Tibial artery (tissue), 4 donors: ENCODE data around the gene CATSPER1.

Experiments used
- DNase-seq, 2 donors: peaks; one replicate each; pipeline ENCODE4 v3.0.0-alpha.2; 2019
- H3K27ac ChIP-seq, 2 donors: fragments of 200-600 bp; sonication (generic) in 1 of 2; 1 replicate in 1 of 2; 2 replicates in 1 of 2; pipeline ENCODE4 v1.5.1; 2018 to 2019; ENCODE audit warnings: mild to moderate bottlenecking in 1 of 2
- H3K27me3 ChIP-seq, 2 donors: fragments of 200-600 bp; sonication (generic) in 1 of 2; one replicate each; pipeline versions ENCODE4 v1.5.1 to v1.6.0; 2016 to 2019
- H3K36me3 ChIP-seq, 3 donors: fragments of 200-600 bp; sonication (generic) in 2 of 3; one replicate each; pipeline ENCODE4 v1.5.1; 2016 to 2019; ENCODE audit warnings: mild to moderate bottlenecking in 2 of 3
- H3K4me1 ChIP-seq, 4 donors: fragments of 200-600 bp; sonication (generic) in 2 of 4; 1 replicate in 3 of 4; 2 replicates in 1 of 4; pipeline ENCODE4 v1.5.1; 2016 to 2019
- H3K4me3 ChIP-seq, 2 donors: fragments of 200-600 bp; sonication (generic) in 1 of 2; 1 replicate in 1 of 2; 2 replicates in 1 of 2; pipeline ENCODE4 v1.5.1; 2018 to 2019; ENCODE audit warnings: mild to moderate bottlenecking in 2 of 2
- H3K9me3 ChIP-seq, 3 donors: fragments of 200-600 bp; sonication (generic) in 1 of 3; one replicate each; pipeline ENCODE4 v1.5.1; 2016 to 2019
- intact Hi-C: fragments of 100-400 bp; cut with DNase I; formaldehyde crosslinking; loops from one replicate; pipeline ENCODE4 v1.15.0; 2023; ENCODE audit warnings: low total_unique reads
- TF ChIP-seq, protein P1 (sequence below), 2 experiments: fragments of 200-600 bp in 1 of 2; fragments of 450-650 bp in 1 of 2; IDR thresholded peaks; one replicate each; pipeline ENCODE4 v1.5.1; 2017 to 2019; ENCODE audit warnings: antibody characterized with exemption in 2 of 2, mild to moderate bottlenecking in 1 of 2, moderate library complexity in 1 of 2

Gene CATSPER1

GRCh38 chr11:65977621-65978390, 48.5 kb downstream of the CATSPER1 start:
- TF ChIP-seq, protein P1, sequence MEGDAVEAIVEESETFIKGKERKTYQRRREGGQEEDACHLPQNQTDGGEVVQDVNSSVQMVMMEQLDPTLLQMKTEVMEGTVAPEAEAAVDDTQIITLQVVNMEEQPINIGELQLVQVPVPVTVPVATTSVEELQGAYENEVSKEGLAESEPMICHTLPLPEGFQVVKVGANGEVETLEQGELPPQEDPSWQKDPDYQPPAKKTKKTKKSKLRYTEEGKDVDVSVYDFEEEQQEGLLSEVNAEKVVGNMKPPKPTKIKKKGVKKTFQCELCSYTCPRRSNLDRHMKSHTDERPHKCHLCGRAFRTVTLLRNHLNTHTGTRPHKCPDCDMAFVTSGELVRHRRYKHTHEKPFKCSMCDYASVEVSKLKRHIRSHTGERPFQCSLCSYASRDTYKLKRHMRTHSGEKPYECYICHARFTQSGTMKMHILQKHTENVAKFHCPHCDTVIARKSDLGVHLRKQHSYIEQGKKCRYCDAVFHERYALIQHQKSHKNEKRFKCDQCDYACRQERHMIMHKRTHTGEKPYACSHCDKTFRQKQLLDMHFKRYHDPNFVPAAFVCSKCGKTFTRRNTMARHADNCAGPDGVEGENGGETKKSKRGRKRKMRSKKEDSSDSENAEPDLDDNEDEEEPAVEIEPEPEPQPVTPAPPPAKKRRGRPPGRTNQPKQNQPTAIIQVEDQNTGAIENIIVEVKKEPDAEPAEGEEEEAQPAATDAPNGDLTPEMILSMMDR (IDR thresholded peaks at IDR 0.05): no peak
- H3K4me1 ChIP-seq: no peaks in the 10 kb centered on the region
- H3K36me3 ChIP-seq: peaks cover 29 to 71% (median 46%) of the 10 kb centered on the region in 3 donors
- intact Hi-C loops: no loop called here
- H3K9me3 ChIP-seq: no peaks in the 10 kb centered on the region
- no peak for DNase-seq
- no peaks in the 10 kb centered on the region for H3K27me3 ChIP-seq
- no peak overlapping the region for H3K27ac ChIP-seq
- H3K4me3 ChIP-seq: no peak overlapping the region

GRCh38 chr11:65976216-65977176, 49.8 kb downstream of the CATSPER1 start:
- no peaks in the 10 kb centered on the region for H3K9me3 ChIP-seq
- no peak overlapping the region for H3K4me3 ChIP-seq
- no peak overlapping the region for H3K27ac ChIP-seq
- peaks cover 29 to 84% (median 46%) of the 10 kb centered on the region in 3 donors for H3K36me3 ChIP-seq
- TF ChIP-seq, protein P1 (IDR thresholded peaks at IDR 0.05): no peak
- H3K4me1 ChIP-seq: no peaks in the 10 kb centered on the region
- H3K27me3 ChIP-seq: no peaks in the 10 kb centered on the region
- no peak for DNase-seq
- intact Hi-C loops: no loop called here

- H3K27ac ChIP-seq: no peak overlapping the region
- no peak for DNase-seq
- intact Hi-C loops: no loop called here
- no peaks in the 10 kb centered on the region for H3K9me3 ChIP-seq
- no peak overlapping the region for H3K4me3 ChIP-seq
- TF ChIP-seq, protein P1 (IDR thresholded peaks at IDR 0.05): no peak
- no peaks in the 10 kb centered on the region for H3K27me3 ChIP-seq
- peaks cover 29 to 84% (median 46%) of the 10 kb centered on the region in 3 donors for H3K36me3 ChIP-seq
- no peaks in the 10 kb centered on the region for H3K4me1 ChIP-seq
Observed at GRCh38 chr11:65975771-65976170, 50.5 kb downstream of the CATSPER1 start.

DNA sequence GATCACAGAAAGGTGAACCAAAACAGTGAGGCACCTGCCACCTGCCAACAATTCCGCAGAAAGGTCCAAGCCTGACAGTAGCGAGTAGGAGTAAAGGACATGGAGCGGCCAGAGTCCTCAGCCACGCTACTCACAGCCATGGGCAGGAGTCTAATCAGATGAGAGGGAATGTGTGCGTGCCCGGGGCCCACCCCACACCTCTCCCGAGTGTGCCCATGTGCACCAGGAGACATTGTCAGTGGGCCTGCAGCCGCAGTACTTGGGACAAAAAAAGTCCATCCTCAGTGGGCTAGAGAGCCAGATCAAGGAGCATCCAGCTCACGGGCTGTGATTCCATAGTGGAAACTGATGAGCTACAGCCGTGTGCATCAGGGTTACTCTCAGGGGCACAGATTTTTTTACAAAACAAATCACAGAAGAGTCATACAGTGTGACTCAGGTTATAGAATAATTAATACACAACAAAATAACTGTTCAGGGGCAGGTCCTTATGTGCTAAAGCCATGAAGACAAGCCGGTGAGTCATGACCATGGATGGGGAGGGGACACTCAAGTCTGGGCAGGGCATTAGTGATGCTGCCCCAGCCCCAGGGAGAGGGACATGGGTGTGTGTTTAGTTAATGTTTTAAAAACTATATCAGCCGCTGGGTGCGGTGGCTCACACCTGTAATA, 52.7 kb downstream of the CATSPER1 start:
- Histone ChIP-seq H3K36me3 (peaks cover 38 to 87% (median 56%) of the 10 kb centered on the region in 3 donors), H3K4me1 (no peaks in the 10 kb centered on the region), H3K4me3 (no peak overlapping the region), H3K27me3 (no peaks in the 10 kb centered on the region), H3K27ac (no peak overlapping the region), H3K9me3 (no peaks in the 10 kb centered on the region)
- DNase-seq: no peak
- intact Hi-C loops: no loop called here
- TF ChIP-seq, protein P1 (IDR thresholded peaks at IDR 0.05): no peak

DNA sequence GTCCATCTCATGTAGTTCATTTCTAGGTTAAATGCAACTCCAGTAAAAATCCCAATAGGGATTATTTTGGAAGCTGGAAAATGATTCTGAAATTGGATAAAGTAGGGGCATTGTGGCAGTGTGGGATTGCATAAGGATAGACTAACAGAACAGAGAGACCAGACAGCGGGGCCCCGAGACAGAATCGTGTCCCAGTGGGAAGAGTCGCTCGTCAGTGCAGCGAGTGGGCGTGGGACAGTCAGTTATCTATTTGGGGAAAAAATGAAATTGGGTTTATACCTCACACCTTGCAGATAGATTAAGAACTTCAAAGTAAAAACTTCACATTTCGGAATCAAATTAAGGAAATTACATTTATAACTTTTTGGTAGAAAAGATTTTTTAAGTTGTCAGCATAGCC, 54.2 kb downstream of the CATSPER1 start:
- H3K27ac ChIP-seq: no peak overlapping the region
- no peaks in the 10 kb centered on the region for H3K27me3 ChIP-seq
- H3K4me1 ChIP-seq: no peaks in the 10 kb centered on the region
- TF ChIP-seq, protein P1 (IDR thresholded peaks at IDR 0.05): no peak
- no peak overlapping the region for H3K4me3 ChIP-seq
- H3K36me3 ChIP-seq: peaks cover 36 to 87% (median 56%) of the 10 kb centered on the region in 3 donors
- H3K9me3 ChIP-seq: no peaks in the 10 kb centered on the region
- DNase-seq: no peak
- intact Hi-C loops: no loop called here
